ENCODE data around the gene SPIRE2. TPM values are rescaled to one million over a fixed set of nuclear protein-coding genes. Genes with fewer than 3 reads are reported as not detected.
"Not testable (repeated sequence)": the region's sequence is repeated elsewhere in the genome, so short reads cannot be mapped to it uniquely, and the experiment has no call there.

Gene SPIRE2
- total RNA-seq, 1 donor from 2014 or later, result 1.7 TPM

- DNase-seq (ENCODE audit: low spot score), result no peak
These were observed 19.8 kb upstream of the SPIRE2 start for GRCh38 chr16:89808475-89808874.

- DNase-seq (ENCODE audit: low spot score), result no peak
These were observed 17.0 kb upstream of the SPIRE2 start for GRCh38 chr16:89811321-89811720.

GRCh38 chr16:89815639-89816348 lies 12.5 kb upstream of the SPIRE2 start:
- DNase-seq (ENCODE audit: low spot score), result no peak

- DNase-seq (ENCODE audit: low spot score), result not testable (repeated sequence)
These were observed 9.3 kb upstream of the SPIRE2 start for GRCh38 chr16:89818851-89819403.

GRCh38 chr16:89819448-89819847 lies 8.8 kb upstream of the SPIRE2 start:
- DNase-seq (ENCODE audit: low spot score), result not testable (repeated sequence)

GRCh38 chr16:89821438-89822187 lies 6.7 kb upstream of the SPIRE2 start:
- DNase-seq (ENCODE audit: low spot score), result no peak

GRCh38 chr16:89822188-89823086 lies 5.8 kb upstream of the SPIRE2 start:
- DNase-seq (ENCODE audit: low spot score), result no peak

GRCh38 chr16:89823087-89823823 lies 5.0 kb upstream of the SPIRE2 start:
- no peak for DNase-seq (ENCODE audit: low spot score)

GRCh38 chr16:89823824-89824148 lies 4.5 kb upstream of the SPIRE2 start:
- DNase-seq (ENCODE audit: low spot score), result not testable (repeated sequence)

GRCh38 chr16:89826531-89827382 lies 1.5 kb upstream of the SPIRE2 start:
- no peak for DNase-seq (ENCODE audit: low spot score)

GRCh38 chr16:89827383-89828198 lies 684 bp upstream of the SPIRE2 start:
- DNase-seq (ENCODE audit: low spot score), result no peak

GRCh38 chr16:89828870-89829629 lies 775 bp downstream of the SPIRE2 start:
- DNase-seq (ENCODE audit: low spot score), result no peak

GRCh38 chr16:89829630-89830437 lies 1.6 kb downstream of the SPIRE2 start:
- DNase-seq (ENCODE audit: low spot score), result no peak

- no peak for DNase-seq (ENCODE audit: low spot score)
These were observed 3.6 kb downstream of the SPIRE2 start for GRCh38 chr16:89831810-89832328.

GRCh38 chr16:89833664-89834363 lies 5.5 kb downstream of the SPIRE2 start:
- DNase-seq (ENCODE audit: low spot score), result not testable (repeated sequence)

- not testable (repeated sequence) for DNase-seq (ENCODE audit: low spot score)
These were observed 6.6 kb downstream of the SPIRE2 start for GRCh38 chr16:89834813-89835363.
